Spleen (tissue), 3 donors: ENCODE measurements around the gene GNMT.
"Not testable (repeated sequence)": the region's sequence is repeated elsewhere in the genome, so short reads cannot be mapped to it uniquely, and the experiment has no call there.

Experiments
- POLR2A ChIP-seq, 3 donors: fragments of 450-650 bp; IDR thresholded peaks; one replicate each; pipeline ENCODE4 v1.5.1; 2017; ENCODE audit warnings: antibody characterized with exemption in 3 of 3, mild to moderate bottlenecking in 1 of 3
- POLR2AphosphoS5 ChIP-seq, 3 donors: sonication (generic); formaldehyde crosslinking; IDR thresholded peaks; one replicate each; pipeline ENCODE4 v1.5.1; 2017; ENCODE audit warnings: antibody characterized with exemption in 3 of 3

DNA sequence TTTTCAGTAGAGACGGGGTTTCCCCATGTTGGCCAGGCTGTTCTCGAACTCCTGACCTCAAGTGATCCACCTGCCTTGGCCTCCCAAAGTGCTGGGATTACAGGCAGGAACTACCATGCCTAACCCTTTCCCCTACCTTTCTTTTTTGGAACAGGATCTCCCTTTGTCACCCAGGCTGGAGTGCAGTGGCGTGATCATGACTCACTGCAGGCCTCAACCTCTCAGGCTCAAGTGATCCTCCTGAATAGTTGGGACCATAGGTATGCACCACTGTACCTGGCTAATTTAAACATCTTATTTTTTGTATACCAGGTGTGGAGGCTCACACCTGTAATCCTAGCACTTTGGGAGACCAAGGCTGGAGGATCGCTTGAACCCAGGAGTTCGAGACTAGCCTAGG, 19.2 kb upstream of the GNMT start:
- not testable (repeated sequence) for TF ChIP-seq POLR2A, POLR2AphosphoS5 (IDR thresholded peaks at IDR 0.05)
